ENCODE data around the gene RELN.

The RELN gene

DNA sequence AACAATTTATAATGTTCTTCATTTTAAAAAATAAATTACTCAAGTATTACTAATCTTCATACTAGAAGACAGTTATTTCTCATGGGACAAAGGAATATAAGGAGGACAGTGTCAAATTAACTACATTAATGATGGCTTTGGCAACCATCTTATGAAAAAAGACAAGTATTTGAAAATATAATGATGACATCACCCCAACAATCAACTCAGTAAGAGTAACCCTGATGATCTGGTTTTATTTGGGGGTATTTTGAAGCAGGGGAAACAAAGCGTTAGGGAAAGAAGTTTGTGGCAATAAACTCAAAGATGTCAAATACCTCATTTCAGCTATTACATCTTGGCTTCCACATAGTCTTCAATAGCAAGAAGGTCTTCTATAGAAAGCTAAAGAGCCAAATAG is 29.0 kb upstream of the RELN start:
- H3K4me3 ChIP-seq (ENCODE audit: low read depth, low read length, poor library complexity, severe bottlenecking), result no peak overlapping the region
- H3K9me2 ChIP-seq (ENCODE audit: low read depth, low read length), result no peaks in the 10 kb centered on the region
- H3K9ac ChIP-seq (ENCODE audit: low read length), result no peak overlapping the region
- H3K9me3 ChIP-seq (ENCODE audit: low read length), result no peaks in the 10 kb centered on the region
- no peaks in the 10 kb centered on the region for H3K36me3 ChIP-seq (ENCODE audit: insufficient read depth, low read length)
- H3K79me2 ChIP-seq (ENCODE audit: insufficient read depth, low read length), result no peaks in the 10 kb centered on the region
- TF ChIP-seq, protein P1, sequence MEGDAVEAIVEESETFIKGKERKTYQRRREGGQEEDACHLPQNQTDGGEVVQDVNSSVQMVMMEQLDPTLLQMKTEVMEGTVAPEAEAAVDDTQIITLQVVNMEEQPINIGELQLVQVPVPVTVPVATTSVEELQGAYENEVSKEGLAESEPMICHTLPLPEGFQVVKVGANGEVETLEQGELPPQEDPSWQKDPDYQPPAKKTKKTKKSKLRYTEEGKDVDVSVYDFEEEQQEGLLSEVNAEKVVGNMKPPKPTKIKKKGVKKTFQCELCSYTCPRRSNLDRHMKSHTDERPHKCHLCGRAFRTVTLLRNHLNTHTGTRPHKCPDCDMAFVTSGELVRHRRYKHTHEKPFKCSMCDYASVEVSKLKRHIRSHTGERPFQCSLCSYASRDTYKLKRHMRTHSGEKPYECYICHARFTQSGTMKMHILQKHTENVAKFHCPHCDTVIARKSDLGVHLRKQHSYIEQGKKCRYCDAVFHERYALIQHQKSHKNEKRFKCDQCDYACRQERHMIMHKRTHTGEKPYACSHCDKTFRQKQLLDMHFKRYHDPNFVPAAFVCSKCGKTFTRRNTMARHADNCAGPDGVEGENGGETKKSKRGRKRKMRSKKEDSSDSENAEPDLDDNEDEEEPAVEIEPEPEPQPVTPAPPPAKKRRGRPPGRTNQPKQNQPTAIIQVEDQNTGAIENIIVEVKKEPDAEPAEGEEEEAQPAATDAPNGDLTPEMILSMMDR (IDR thresholded peaks at IDR 0.05; ENCODE audit: low read length), result no peak
- no peak for TF ChIP-seq EZH2 (IDR thresholded peaks at IDR 0.05; ENCODE audit: borderline replicate concordance, low read length)
- no peaks in the 10 kb centered on the region for H3K27me3 ChIP-seq (ENCODE audit: insufficient read depth, low read length)
- H3K4me1 ChIP-seq (ENCODE audit: insufficient read depth, low read length, severe bottlenecking), result no peaks in the 10 kb centered on the region
- H2AFZ ChIP-seq (ENCODE audit: low read length), result no peak overlapping the region
- no peaks in the 10 kb centered on the region for H3F3A ChIP-seq (ENCODE audit: insufficient read depth, low read length)
- H3K4me2 ChIP-seq (ENCODE audit: low read length), result no peak overlapping the region
- no peaks in the 10 kb centered on the region for H4K20me1 ChIP-seq (ENCODE audit: insufficient read depth, low read length)
- H3K27ac ChIP-seq (ENCODE audit: low read depth, low read length, poor library complexity, severe bottlenecking), result no peak overlapping the region

DNA sequence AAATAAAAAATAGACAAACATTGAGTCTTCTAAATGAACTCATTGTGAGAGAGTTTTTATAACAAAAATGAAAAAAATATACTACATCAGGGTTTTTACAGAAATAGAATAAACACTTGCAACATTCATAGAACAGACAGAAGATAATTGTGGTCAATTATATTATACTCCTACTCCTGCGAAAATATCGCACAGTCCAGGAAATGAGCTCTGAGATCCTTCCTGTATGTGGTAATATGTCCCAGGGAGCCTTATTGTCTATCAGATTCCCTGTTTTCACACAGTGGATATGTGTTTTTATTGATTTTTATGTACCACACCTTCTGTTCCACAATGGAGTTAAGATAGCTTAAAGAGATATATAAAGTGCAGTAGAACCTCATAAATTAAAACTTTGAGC is 27.5 kb upstream of the RELN start:
- Histone ChIP-seq H3F3A (ENCODE audit: insufficient read depth, low read length) (no peaks in the 10 kb centered on the region), H3K4me3 (ENCODE audit: low read depth, low read length, poor library complexity, severe bottlenecking) (no peak overlapping the region), H3K27ac (ENCODE audit: low read depth, low read length, poor library complexity, severe bottlenecking) (no peak overlapping the region), H3K4me1 (ENCODE audit: insufficient read depth, low read length, severe bottlenecking) (no peaks in the 10 kb centered on the region), H3K79me2 (ENCODE audit: insufficient read depth, low read length) (no peaks in the 10 kb centered on the region), H3K9ac (ENCODE audit: low read length) (no peak overlapping the region), H4K20me1 (ENCODE audit: insufficient read depth, low read length) (no peaks in the 10 kb centered on the region), H3K4me2 (ENCODE audit: low read length) (no peak overlapping the region), H3K27me3 (ENCODE audit: insufficient read depth, low read length) (no peaks in the 10 kb centered on the region), H2AFZ (ENCODE audit: low read length) (no peak overlapping the region), H3K36me3 (ENCODE audit: insufficient read depth, low read length) (no peaks in the 10 kb centered on the region), H3K9me2 (ENCODE audit: low read depth, low read length) (no peaks in the 10 kb centered on the region), H3K9me3 (ENCODE audit: low read length) (no peaks in the 10 kb centered on the region)
- TF ChIP-seq EZH2 (IDR thresholded peaks at IDR 0.05; ENCODE audit: borderline replicate concordance, low read length), result no peak
- TF ChIP-seq, protein P1 (IDR thresholded peaks at IDR 0.05; ENCODE audit: low read length), result no peak

DNA sequence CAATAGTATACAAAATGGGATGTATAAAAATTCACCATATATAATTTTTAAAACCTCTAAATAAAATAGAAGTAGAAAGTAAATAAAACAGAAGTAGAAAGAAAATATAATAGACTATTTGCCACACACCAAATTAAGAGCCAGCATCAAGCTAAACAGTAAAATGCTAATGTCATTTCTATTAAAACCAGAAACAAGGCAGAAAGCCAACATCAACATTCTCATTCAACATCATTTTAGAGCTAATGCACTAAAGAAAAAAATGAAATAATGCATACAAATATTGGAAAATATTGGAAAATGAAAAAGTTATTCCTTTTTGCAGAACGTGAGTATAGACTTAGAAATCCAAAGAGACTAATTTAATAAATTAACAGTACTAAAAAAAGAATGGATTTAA is 23.4 kb upstream of the RELN start:
- Histone ChIP-seq H3F3A (ENCODE audit: insufficient read depth, low read length) (no peaks in the 10 kb centered on the region), H3K79me2 (ENCODE audit: insufficient read depth, low read length) (no peaks in the 10 kb centered on the region), H3K36me3 (ENCODE audit: insufficient read depth, low read length) (no peaks in the 10 kb centered on the region), H3K27ac (ENCODE audit: low read depth, low read length, poor library complexity, severe bottlenecking) (no peak overlapping the region), H3K4me1 (ENCODE audit: insufficient read depth, low read length, severe bottlenecking) (no peaks in the 10 kb centered on the region), H3K4me2 (ENCODE audit: low read length) (no peak overlapping the region), H3K4me3 (ENCODE audit: low read depth, low read length, poor library complexity, severe bottlenecking) (no peak overlapping the region), H3K9ac (ENCODE audit: low read length) (no peak overlapping the region), H3K9me3 (ENCODE audit: low read length) (no peaks in the 10 kb centered on the region), H3K27me3 (ENCODE audit: insufficient read depth, low read length) (no peaks in the 10 kb centered on the region), H4K20me1 (ENCODE audit: insufficient read depth, low read length) (no peaks in the 10 kb centered on the region), H3K9me2 (ENCODE audit: low read depth, low read length) (no peaks in the 10 kb centered on the region), H2AFZ (ENCODE audit: low read length) (no peak overlapping the region)
- TF ChIP-seq, protein P1 (IDR thresholded peaks at IDR 0.05; ENCODE audit: low read length), result no peak
- no peak for TF ChIP-seq EZH2 (IDR thresholded peaks at IDR 0.05; ENCODE audit: borderline replicate concordance, low read length)

Measured in OCI-LY1 (cell line).